ENCODE results near the gene FDXR. TPM values are rescaled to one million over a fixed set of nuclear protein-coding genes. Genes with fewer than 3 reads are reported as not detected.

FDXR gene
- 10 to 100 TPM; 16.9 to 22.3 TPM for total RNA-seq

GRCh38 chr17:74872313-74873036 lies at the start of gene FDXR:
Gene FDXR (minus strand): TSS chr17:74872994. CDS start chr17:74872944, 50 bp downstream.

GRCh38 chr17:74892974-74893911 lies 20.4 kb upstream of the FDXR start, which contains the start of gene FADS6:
Gene FADS6 (minus strand): TSS chr17:74893633. CDS start chr17:74893595, 38 bp downstream.

GRCh38 chr17:74859459-74860228 lies 13.2 kb downstream of the FDXR start, which contains the start of gene GRIN2C:
Gene GRIN2C (minus strand): TSS chr17:74859885. CDS start chr17:74855092, 4,793 bp downstream.

Other genes with a start within 250 kb of the FDXR start
- not detected for gene CD300E, start 249.3 kb downstream of the FDXR start, total RNA-seq
- not detected for gene CD300LF, start 160.1 kb downstream of the FDXR start, total RNA-seq
- gene RAB37, start 135.7 kb downstream of the FDXR start, total RNA-seq = under 1 TPM in 1 of 2 donors, not detected in 1; under 0.01 TPM
- gene NHERF1, start 124.4 kb downstream of the FDXR start, total RNA-seq = 10 to 100 TPM in 1 of 2 donors, 1 to 10 TPM in 1; 8.9 to 21.6 TPM
- gene NAT9, start 96.6 kb downstream of the FDXR start, total RNA-seq = 10 to 100 TPM; 18.6 to 23.0 TPM
- gene GRIN2C, start 13.1 kb downstream of the FDXR start, total RNA-seq = not detected
- gene FADS6, start 20.6 kb upstream of the FDXR start, total RNA-seq = not detected
- gene USH1G, start 50.3 kb upstream of the FDXR start, total RNA-seq = not detected
- gene OTOP2, start 51.3 kb upstream of the FDXR start, total RNA-seq = not detected
- gene OTOP3, start 62.9 kb upstream of the FDXR start, total RNA-seq = not detected
- not detected for gene HID1, start 99.8 kb upstream of the FDXR start, total RNA-seq
- 1 to 10 TPM; 4.1 to 6.0 TPM for gene CDR2L, start 114.6 kb upstream of the FDXR start, total RNA-seq
- gene MRPL58, start 139.7 kb upstream of the FDXR start, total RNA-seq = 10 to 100 TPM; 29.3 to 36.0 TPM
- gene ATP5PD, start 174.0 kb upstream of the FDXR start, total RNA-seq = 100 to 1,000 TPM; 218 to 264 TPM
- gene KCTD2, start 174.2 kb upstream of the FDXR start, total RNA-seq = 10 to 100 TPM; 16.0 to 20.0 TPM
- gene SLC16A5, start 215.0 kb upstream of the FDXR start, total RNA-seq = 10 to 100 TPM; 12.0 to 17.0 TPM
- 1 to 10 TPM; 3.8 to 4.0 TPM for gene ARMC7, start 237.0 kb upstream of the FDXR start, total RNA-seq

Measured in melanocyte of skin (primary cell).